NCI-H2081 treated with DMSO at 0.1 percent for 48 hours (cell line): ENCODE data around the gene TRAF3.
"Not testable (repeated sequence)": the region's sequence is repeated elsewhere in the genome, so short reads cannot be mapped to it uniquely, and the experiment has no call there.

ENCODE experiments used
- DNase-seq: peaks from one replicate; lab custom pipeline; 2025; lab: John Stamatoyannopoulos, UW

The TRAF3 gene

GRCh38 chr14:102751088-102751487, 26.2 kb upstream of the TRAF3 start:
- DNase-seq = no peak

GRCh38 chr14:102752239-102752847, 24.9 kb upstream of the TRAF3 start:
- DNase-seq = no peak

GRCh38 chr14:102754370-102755262, 22.6 kb upstream of the TRAF3 start:
- DNase-seq = no peak

GRCh38 chr14:102757646-102758045, 19.6 kb upstream of the TRAF3 start:
- no peak for DNase-seq

- no peak for DNase-seq
These were observed 19.2 kb upstream of the TRAF3 start for GRCh38 chr14:102758087-102758486.

GRCh38 chr14:102759456-102760187, 17.6 kb upstream of the TRAF3 start:
- no peak for DNase-seq

- DNase-seq = no peak
These were observed 16.6 kb upstream of the TRAF3 start for GRCh38 chr14:102760496-102761193.

GRCh38 chr14:102761206-102761605, 16.0 kb upstream of the TRAF3 start:
- no peak for DNase-seq

- no peak for DNase-seq
These were observed 13.0 kb upstream of the TRAF3 start for GRCh38 chr14:102764220-102764671.

GRCh38 chr14:102765770-102766169, 11.5 kb upstream of the TRAF3 start:
- not testable (repeated sequence) for DNase-seq

GRCh38 chr14:102768223-102769048, 8.8 kb upstream of the TRAF3 start:
- no peak for DNase-seq

- DNase-seq = no peak
These were observed 8.3 kb upstream of the TRAF3 start for GRCh38 chr14:102769049-102769327.

- no peak for DNase-seq
These were observed 6.8 kb upstream of the TRAF3 start for GRCh38 chr14:102770147-102771123.

GRCh38 chr14:102771144-102771543, 6.1 kb upstream of the TRAF3 start:
- no peak for DNase-seq

- DNase-seq = no peak
These were observed 4.3 kb upstream of the TRAF3 start for GRCh38 chr14:102772781-102773570.

GRCh38 chr14:102774391-102775153, 2.7 kb upstream of the TRAF3 start:
- DNase-seq = peak; percentile 52

GRCh38 chr14:102775855-102776760, 1.1 kb upstream of the TRAF3 start:
- DNase-seq = no peak
